Activated T-helper 2 cell treated with anti-CD3 and anti-CD28 coated beads, Interferon-gamma antibody, Interleukin-2, Interleukin-4, amounts not matched to agents 10 μg/mL and 5 μg/mL and 100 μg/mL, durations not matched to agents 14 hours and 24 hours and 36 hours (primary cell): Measurements from ENCODE around the gene ZNF428. TPM values are rescaled to one million over a fixed set of nuclear protein-coding genes. Genes with fewer than 3 reads are reported as not detected.
"Not testable (repeated sequence)": the region's sequence is repeated elsewhere in the genome, so short reads cannot be mapped to it uniquely, and the experiment has no call there.

Experiments
- DNase-seq: peaks from one replicate; pipeline ENCODE4 v3.0.0; 2021; ENCODE audit warnings: low spot score
- H3K27ac Mint-ChIP-seq: one replicate; pipeline ENCODE4 v1.8.0; 2021; ENCODE audit warnings: mixed read lengths
- H3K27me3 Mint-ChIP-seq: one replicate; pipeline ENCODE4 v1.8.0; 2021; ENCODE audit warnings: low read depth, mixed read lengths
- H3K36me3 Mint-ChIP-seq: one replicate; pipeline ENCODE4 v1.8.0; 2021; ENCODE audit warnings: low read depth, mixed read lengths
- H3K4me1 Mint-ChIP-seq: one replicate; pipeline ENCODE4 v1.8.0; 2021; ENCODE audit warnings: low read depth, mixed read lengths
- H3K4me3 Mint-ChIP-seq: one replicate; pipeline ENCODE4 v1.8.0; 2021; ENCODE audit warnings: low read depth, mild to moderate bottlenecking, moderate library complexity, mixed read lengths
- H3K9me3 Mint-ChIP-seq: one replicate; pipeline ENCODE4 v1.8.0; 2021; ENCODE audit warnings: mixed read lengths
- intact Hi-C: fragments of 100-400 bp; cut with micrococcal nuclease; formaldehyde crosslinking; loops from one replicate; pipeline ENCODE4 v1.15.1; 2023
- total RNA-seq: library from RNA; stranded (reverse); gene quantifications from 2 replicates; pipeline ENCODE4 v1.2.3, GENCODE V29; 2022

ZNF428 gene
- total RNA-seq, 1 donor from 2014 or later = 19.1 TPM

- Mint-ChIP-seq H3K9me3 (no peaks in the 10 kb centered on the region), H3K27me3 (no peaks in the 10 kb centered on the region), H3K4me1 (peaks cover 22% of the 10 kb centered on the region), H3K4me3 (peak overlapping the region; percentile 66), H3K36me3 (peaks cover 37% of the 10 kb centered on the region), H3K27ac (no peak overlapping the region)
- no peak for DNase-seq
- intact Hi-C loops = loop anchor here (10.0 kb wide), 1 partner anchor 192 kb away; the partner anchor contains the start of gene KCNN4
Observed at GRCh38 chr19:43592800-43593350, 26.6 kb downstream of the ZNF428 start.

GRCh38 chr19:43591904-43592772 lies 27.3 kb downstream of the ZNF428 start:
- no peak overlapping the region for H3K27ac Mint-ChIP-seq
- intact Hi-C loops = loop anchor here (10.0 kb wide), 1 partner anchor 193 kb away; the partner anchor contains the start of gene KCNN4

GRCh38 chr19:43589678-43590077 lies 29.8 kb downstream of the ZNF428 start:
- no peak for DNase-seq
- Mint-ChIP-seq H3K4me1 (peaks cover 10% of the 10 kb centered on the region), H3K4me3 (no peak overlapping the region), H3K9me3 (no peaks in the 10 kb centered on the region), H3K36me3 (peaks cover 38% of the 10 kb centered on the region), H3K27me3 (no peaks in the 10 kb centered on the region), H3K27ac (no peak overlapping the region)
- intact Hi-C loops = loop anchor here (10.0 kb wide), 1 partner anchor 195 kb away; the partner anchor contains the start of gene KCNN4

More at GRCh38 chr19:43591904-43592772, 27.3 kb downstream of the ZNF428 start:
- Mint-ChIP-seq H3K27me3 (no peaks in the 10 kb centered on the region), H3K4me1 (peaks cover 15% of the 10 kb centered on the region), H3K36me3 (peaks cover 32% of the 10 kb centered on the region), H3K4me3 (no peak overlapping the region), H3K9me3 (no peaks in the 10 kb centered on the region)
- DNase-seq = no peak

GRCh38 chr19:43589277-43589676 lies 30.2 kb downstream of the ZNF428 start:
- no peaks in the 10 kb centered on the region for H3K27me3 Mint-ChIP-seq
- peaks cover 37% of the 10 kb centered on the region for H3K36me3 Mint-ChIP-seq
- intact Hi-C loops = no loop called here
- H3K4me3 Mint-ChIP-seq = no peak overlapping the region
- H3K4me1 Mint-ChIP-seq = peaks cover 11% of the 10 kb centered on the region
- DNase-seq = no peak
- H3K9me3 Mint-ChIP-seq = no peaks in the 10 kb centered on the region
- no peak overlapping the region for H3K27ac Mint-ChIP-seq

DNA sequence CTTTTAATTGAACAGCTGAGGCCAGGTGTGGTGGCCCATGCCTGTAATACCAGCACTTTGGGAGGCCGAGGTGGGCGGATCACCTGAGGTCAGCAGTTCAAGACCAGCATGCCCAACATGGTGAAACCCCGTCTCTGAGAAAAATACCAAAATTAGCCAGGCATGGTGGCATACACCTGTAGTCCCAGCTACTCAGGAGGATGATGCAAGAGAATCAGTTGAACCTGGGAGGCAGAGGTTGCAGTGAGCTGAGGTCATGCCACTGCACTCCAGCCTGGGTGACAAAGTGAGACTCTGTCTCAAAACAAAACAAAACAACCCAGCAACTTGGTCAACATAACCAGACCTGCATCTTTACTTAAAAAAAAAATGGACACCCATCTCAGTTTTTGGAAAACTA lies 32.4 kb downstream of the ZNF428 start:
- H3K36me3 Mint-ChIP-seq = peaks cover 27% of the 10 kb centered on the region
- H3K27me3 Mint-ChIP-seq, H3K4me1 Mint-ChIP-seq, H3K9me3 Mint-ChIP-seq, intact Hi-C loops, H3K27ac Mint-ChIP-seq, DNase-seq, H3K4me3 Mint-ChIP-seq: not testable (repeated sequence)

- intact Hi-C loops = no loop called here
- Mint-ChIP-seq H3K9me3 (no peaks in the 10 kb centered on the region), H3K4me3 (no peak overlapping the region), H3K27ac (no peak overlapping the region), H3K4me1 (peaks cover 10% of the 10 kb centered on the region), H3K27me3 (no peaks in the 10 kb centered on the region), H3K36me3 (peaks cover 27% of the 10 kb centered on the region)
- no peak for DNase-seq
Observed at GRCh38 chr19:43586346-43586745, 33.1 kb downstream of the ZNF428 start.

DNA sequence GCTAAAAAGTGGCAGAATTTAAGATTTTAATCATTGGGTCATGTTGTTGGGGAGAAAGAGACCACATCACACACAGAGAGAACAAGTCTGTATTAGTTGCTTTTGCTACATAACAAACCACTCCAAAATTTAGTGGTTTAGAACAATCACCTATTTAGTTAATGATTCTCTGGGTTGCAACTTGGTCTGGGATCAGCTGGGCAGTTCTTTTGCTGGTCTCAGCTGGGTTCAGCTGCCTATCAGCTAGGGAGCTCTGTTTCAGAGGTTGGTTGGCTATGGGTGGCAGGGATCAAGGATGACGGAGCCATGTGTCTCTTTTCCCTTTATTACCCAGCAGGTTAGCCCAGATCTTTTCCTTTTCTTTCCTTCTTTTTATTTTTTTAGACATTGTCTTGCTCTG lies 34.9 kb downstream of the ZNF428 start:
- Mint-ChIP-seq H3K4me3 (no peak overlapping the region), H3K4me1 (peaks cover 15% of the 10 kb centered on the region), H3K36me3 (peaks cover 18% of the 10 kb centered on the region), H3K27ac (peak overlapping the region; percentile 79), H3K9me3 (no peaks in the 10 kb centered on the region), H3K27me3 (no peaks in the 10 kb centered on the region)
- intact Hi-C loops = loop anchor here (5.0 kb wide), 1 partner anchor 57 kb away; the partner anchor contains the start of gene ETHE1
- no peak for DNase-seq

- no peak for DNase-seq
- Mint-ChIP-seq H3K36me3 (peaks cover 12% of the 10 kb centered on the region), H3K4me3 (no peak overlapping the region), H3K27ac (peak overlapping the region; percentile 21), H3K27me3 (no peaks in the 10 kb centered on the region), H3K4me1 (peaks cover 19% of the 10 kb centered on the region), H3K9me3 (no peaks in the 10 kb centered on the region)
- intact Hi-C loops = loop anchor here (5.0 kb wide), 1 partner anchor 55 kb away; the partner anchor contains the start of gene ETHE1
Observed at GRCh38 chr19:43582495-43582894, 36.9 kb downstream of the ZNF428 start.

DNA sequence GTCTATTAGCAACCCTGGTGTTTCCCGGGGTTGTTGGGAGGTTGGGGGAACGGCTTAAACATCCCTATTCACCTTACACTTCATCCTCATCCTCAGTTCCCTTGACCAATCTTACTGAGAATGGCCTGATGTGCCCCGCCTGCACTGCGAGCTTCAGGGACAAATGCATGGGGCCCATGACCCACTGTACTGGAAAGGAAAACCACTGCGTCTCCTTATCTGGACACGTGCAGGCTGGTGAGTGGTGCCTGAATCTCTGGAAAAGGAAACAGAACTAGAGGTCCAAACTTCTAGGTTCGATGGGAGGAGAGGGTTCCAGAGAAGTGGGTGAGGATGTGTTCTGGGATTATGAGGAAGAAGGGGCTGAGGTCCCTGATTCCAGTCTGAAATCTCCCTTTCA lies 38.0 kb downstream of the ZNF428 start:
- no peak for DNase-seq
- Mint-ChIP-seq H3K4me1 (peaks cover 23% of the 10 kb centered on the region), H3K9me3 (no peaks in the 10 kb centered on the region), H3K27ac (peak overlapping the region; percentile 51), H3K27me3 (no peaks in the 10 kb centered on the region), H3K4me3 (peak overlapping the region; percentile 86), H3K36me3 (peaks cover 12% of the 10 kb centered on the region)
- intact Hi-C loops = loop anchor here (5.0 kb wide), 1 partner anchor 54 kb away; the partner anchor contains the start of gene ETHE1

GRCh38 chr19:43578787-43579186 lies 40.6 kb downstream of the ZNF428 start:
- Mint-ChIP-seq H3K36me3 (peaks cover 5% of the 10 kb centered on the region), H3K9me3 (no peaks in the 10 kb centered on the region), H3K4me3 (peak overlapping the region; percentile 86), H3K4me1 (peaks cover 31% of the 10 kb centered on the region), H3K27ac (peak overlapping the region; percentile 67), H3K27me3 (no peaks in the 10 kb centered on the region)
- no peak for DNase-seq
- intact Hi-C loops = loop anchor here (5.0 kb wide), 1 partner anchor 116 kb away; no protein-coding TSS in a partner anchor

GRCh38 chr19:43575955-43576878 lies 43.2 kb downstream of the ZNF428 start:
- Mint-ChIP-seq H3K4me1 (peaks cover 25% of the 10 kb centered on the region), H3K27ac (peak overlapping the region; percentile 53), H3K4me3 (peak overlapping the region; percentile 59), H3K27me3 (no peaks in the 10 kb centered on the region), H3K9me3 (no peaks in the 10 kb centered on the region), H3K36me3 (peaks cover 5% of the 10 kb centered on the region)
- intact Hi-C loops = loop anchor here (1.0 to 5.0 kb wide), 3 partner anchors 20 to 114 kb away; partner anchors contain the start of genes IRGQ, ZNF428 and ZNF576
- DNase-seq = no peak
